K562 (cell line): Measurements from ENCODE around the gene TMEM200A. TPM values are rescaled to one million over a fixed set of nuclear protein-coding genes. Genes with fewer than 3 reads are reported as not detected.

Source experiments
- ATAC-seq: fragments of 200-7000 bp; cut with Tn5 transposase; 3 replicates; pipeline ENCODE4 v1.9.1; 2020; ENCODE audit warnings: moderate library complexity
- BruUV-seq: library from RNA; stranded (reverse); fragments of 400-500 nt; replicated peaks from 2 replicates; lab custom pipeline; 2021; lab: Mats Ljungman, UMichigan
- CTCF ChIA-PET: fragments of 300-600 bp; formaldehyde crosslinking; extraction: SDS; loops from one replicate; lab custom pipeline; 2021; ENCODE audit warnings: low intra/inter-chr PET ratio; lab: Yijun Ruan, JAX
- POLR2A ChIA-PET: fragments of 300-600, 350-650 bp; sonication (Branson Sonifier 250); formaldehyde crosslinking; extraction: SDS; loops from one replicate; lab custom pipeline; 2021; ENCODE audit warnings: antibody characterized with exemption, inconsistent platforms; lab: Yijun Ruan, JAX
- DNase-seq, 4 experiments: peaks; one replicate each; pipeline versions ENCODE4 v3.0.0 to v3.0.0-alpha.2; 2011 to 2018; ENCODE audit warnings: low spot score in 3 of 4, mixed read lengths in 3 of 4; ENCODE audit errors: extremely low read depth in 1 of 4
- FAIRE-seq: peaks from 2 replicates; lab custom pipeline; 2011; peaks lifted over from hg19 to GRCh38; lab: Jason Lieb, UNC
- H2AFZ ChIP-seq: 2 replicates; pipeline ENCODE4 v1.6.0; 2011; ENCODE audit warnings: low read depth, low read length, control low read depth, inconsistent platforms
- H3K27ac ChIP-seq: fragments of 200-600 bp; 3 replicates; pipeline ENCODE4 v1.8.0; 2011; ENCODE audit warnings: low read depth, mild to moderate bottlenecking, control low read depth, inconsistent platforms, low read length, moderate library complexity, mixed read lengths; ENCODE audit errors: extremely low read depth
- H3K27me3 ChIP-seq, 2 experiments: fragments of 300-600 bp in 1 of 2; 2 replicates in 1 of 2; 3 replicates in 1 of 2; pipeline versions ENCODE4 v1.6.0 to v1.8.0; 2011; ENCODE audit warnings: inconsistent platforms in 2 of 2, low read length in 2 of 2, mild to moderate bottlenecking in 1 of 2, mixed read lengths in 1 of 2, moderate library complexity in 1 of 2; ENCODE audit not compliant: control insufficient read depth in 2 of 2, insufficient read depth in 2 of 2
- H3K36me3 ChIP-seq: fragments of 300-600 bp; 3 replicates; pipeline ENCODE4 v1.8.0; 2011; ENCODE audit warnings: mild to moderate bottlenecking, low read length, inconsistent platforms; ENCODE audit not compliant: control insufficient read depth, insufficient read depth
- H3K4me1 ChIP-seq, 2 experiments: fragments of 200-600 bp in 1 of 2; replicated peaks in 1 of 2; 2 replicates in 1 of 2; 3 replicates in 1 of 2; pipeline versions ENCODE4 v1.5.1 to v1.8.0; 2011; ENCODE audit warnings: inconsistent platforms in 2 of 2, low read length in 2 of 2, mild to moderate bottlenecking in 1 of 2, mixed read lengths in 1 of 2, moderate library complexity in 1 of 2; ENCODE audit not compliant: control insufficient read depth in 2 of 2, insufficient read depth in 2 of 2
- H3K4me2 ChIP-seq: 2 replicates; pipeline ENCODE4 v1.6.1; 2011; ENCODE audit warnings: low read length, control low read depth, inconsistent platforms, mixed read lengths; ENCODE audit not compliant: insufficient read depth
- H3K4me3 ChIP-seq: fragments of 200-600 bp; sonication (generic), shearing (Covaris generic); 2 replicates; pipeline ENCODE4 v1.5.1; 2016; ENCODE audit warnings: control low read depth, inconsistent platforms
- H3K79me2 ChIP-seq: fragments of 200-600 bp; 3 replicates; pipeline ENCODE4 v1.8.0; 2011; ENCODE audit warnings: low read length, inconsistent platforms; ENCODE audit not compliant: control insufficient read depth, insufficient read depth
- H3K9ac ChIP-seq, 2 experiments: 2 replicates each; pipeline versions ENCODE4 v1.6.0 to v1.6.1; 2011; ENCODE audit warnings: low read depth in 2 of 2, low read length in 2 of 2, control low read depth in 1 of 2, inconsistent platforms in 1 of 2, mild to moderate bottlenecking in 1 of 2, mixed read lengths in 1 of 2; ENCODE audit not compliant: insufficient read depth in 1 of 2
- H3K9me1 ChIP-seq: one replicate; pipeline ENCODE4 v1.6.0; 2011; ENCODE audit warnings: inconsistent platforms, mild to moderate bottlenecking, low read length, moderate library complexity; ENCODE audit not compliant: control insufficient read depth, insufficient read depth
- H3K9me3 ChIP-seq: replicated peaks from 2 replicates; pipeline ENCODE4 v1.5.1; 2011; ENCODE audit warnings: low read depth, low read length, inconsistent platforms; ENCODE audit not compliant: control insufficient read depth, insufficient read depth
- H4K20me1 ChIP-seq: replicated peaks from 2 replicates; pipeline ENCODE4 v1.6.1; 2011; ENCODE audit warnings: low read length, inconsistent platforms, mixed read lengths; ENCODE audit not compliant: control insufficient read depth, insufficient read depth
- ARID1B ChIP-seq: fragments of 450-650 bp; IDR thresholded peaks from 2 replicates; pipeline ENCODE4 v1.6.1; 2016; ENCODE audit warnings: antibody characterized with exemption, mild to moderate bottlenecking, inconsistent platforms
- CREB3L1 ChIP-seq: fragments of 450-650 bp; IDR thresholded peaks from 2 replicates; pipeline ENCODE4 v1.6.1; 2014; ENCODE audit warnings: low read depth, mild to moderate bottlenecking, moderate library complexity, borderline replicate concordance
- ESRRA ChIP-seq: fragments of 450-650 bp; IDR thresholded peaks from 2 replicates; pipeline ENCODE4 v1.6.1; 2014; ENCODE audit warnings: low read depth, mild to moderate bottlenecking, moderate library complexity, borderline replicate concordance
- FUS ChIP-seq: fragments of 200-400 bp; formaldehyde crosslinking; optimal IDR thresholded peaks from 2 replicates; pipeline ENCODE3; 2017; ENCODE audit warnings: low read depth, low read length
- KAT7 ChIP-seq: sonication (generic); formaldehyde crosslinking; IDR thresholded peaks from 2 replicates; pipeline ENCODE4 v1.8.0; 2022; ENCODE audit warnings: missing genetic modification reagents, mild to moderate bottlenecking, borderline replicate concordance
- KLF1 ChIP-seq: fragments of 450-650 bp; IDR thresholded peaks from 2 replicates; pipeline ENCODE4 v1.6.1; 2016; ENCODE audit warnings: missing genetic modification characterization, missing compliant biosample characterization
- NFYB ChIP-seq: IDR thresholded peaks from 2 replicates; pipeline ENCODE4 v1.6.1; 2011; ENCODE audit warnings: mild to moderate bottlenecking, moderate library complexity; ENCODE audit not compliant: insufficient read length; ENCODE audit errors: extremely low read depth
- PHF20 ChIP-seq: fragments of 450-650 bp; IDR thresholded peaks from 2 replicates; pipeline ENCODE4 v1.6.1; 2018; ENCODE audit not compliant: partially characterized antibody
- PHTF2 ChIP-seq: fragments of 250-450 bp; sonication (Bioruptor Pico); IDR thresholded peaks from 2 replicates; pipeline ENCODE4 v1.5.0; 2021; ENCODE audit warnings: mild to moderate bottlenecking
- RAD21 ChIP-seq, 2 experiments: fragments of 250-450 bp in 1 of 2; fragments of 450-650 bp in 1 of 2; sonication (Bioruptor Pico) in 1 of 2; formaldehyde crosslinking in 1 of 2; IDR thresholded peaks in 1 of 2; conservative IDR thresholded peaks in 1 of 2; 2 replicates each; pipeline versions ENCODE4 v1.4.0 to v1.8.0; 2020 to 2022; ENCODE audit warnings: mild to moderate bottlenecking in 2 of 2, moderate library complexity in 1 of 2
- SMARCA5 ChIP-seq: fragments of 450-650 bp; IDR thresholded peaks from 2 replicates; pipeline ENCODE4 v1.6.1; 2016
- SNRNP70 ChIP-seq: fragments of 200-400 bp; formaldehyde crosslinking; optimal IDR thresholded peaks from 2 replicates; pipeline ENCODE3; 2017; ENCODE audit warnings: low read depth, low read length
- ZNF253 ChIP-seq: fragments of 250-450 bp; sonication (Bioruptor Pico); conservative IDR thresholded peaks from 2 replicates; pipeline ENCODE4 v1.6.1; 2021; ENCODE audit warnings: mild to moderate bottlenecking
- ZNF592 ChIP-seq: fragments of 450-650 bp; IDR thresholded peaks from 2 replicates; pipeline ENCODE4 v1.6.1; 2017; ENCODE audit warnings: antibody characterized with exemption, mild to moderate bottlenecking
- ZNF780A ChIP-seq: fragments of 250-450 bp; sonication (Bioruptor Pico); IDR thresholded peaks from 2 replicates; pipeline ENCODE4 v1.5.0; 2021; ENCODE audit warnings: mild to moderate bottlenecking
- WGBS: fragments of 100-300 bp; shearing (Covaris generic); methylation state at CpG from one replicate; pipeline ENCODE4 v1.1.6; 2016; ENCODE audit warnings: low coverage, mixed read lengths; ENCODE audit not compliant: insufficient coverage; ENCODE audit errors: missing lambda C conversion rate; 5-methylcytosine and 5-hydroxymethylcytosine counted together
- in situ Hi-C: fragments of 300-500 bp; cut with MboI; formaldehyde crosslinking; loops from 4 replicates; pipeline ENCODE4 v1.15.0; 2018; ENCODE audit warnings: inconsistent platforms, mixed read lengths
- intact Hi-C: fragments of 100-400 bp; cut with micrococcal nuclease; formaldehyde crosslinking; loops from 2 replicates; pipeline ENCODE4 v1.14.2; 2022
- polyA plus RNA-seq, 8 experiments: library from polyadenylated mRNA; depleted of rRNA in 4 of 8; stranded (reverse) in 5 of 8; unstranded in 3 of 8; fragments of >200 nt; fragmentation: Nextera tagmentation in 2 of 8; fragmentation: Illumina TruSeq in 1 of 8; extraction: Ambion mirVana in 2 of 8; extraction: Trizol in 1 of 8; gene quantifications; 2 replicates each; pipeline versions ENCODE4 v1.2.1 to v1.2.3, GENCODE V29; 2011 to 2014; ENCODE audit warnings: inconsistent platforms in 1 of 8, missing spikeins in 1 of 8
- total RNA-seq, 7 experiments: library from RNA; depleted of rRNA in 6 of 7; stranded (reverse); fragments of >200 nt in 6 of 7; fragmentation: Illumina TruSeq in 2 of 7; extraction: Trizol in 2 of 7; gene quantifications; 2 replicates each; pipeline versions ENCODE4 v1.2.1 to v1.2.3, GENCODE V29; 2011 to 2021; ENCODE audit warnings: low replicate concordance in 1 of 7
- TF ChIP-seq, protein P1 (sequence below): IDR thresholded peaks from 3 replicates; pipeline ENCODE4 v1.6.1; 2011; ENCODE audit warnings: borderline replicate concordance, mild to moderate bottlenecking; ENCODE audit not compliant: insufficient read length, insufficient read depth

Gene TMEM200A
- total and polyA plus RNA-seq, 9 of the 15 experiments (the other 6 are each of a cell fraction or from before 2014, with no cell fraction given) = 0.04 TPM; not detected in 8

GRCh38 chr6:130452336-130452735, 86.5 kb downstream of the TMEM200A start:
- intact Hi-C loops (no loop called here), in situ Hi-C loops (no loop called here)
- Histone ChIP-seq H3K4me3 (no peak overlapping the region), H3K4me2 (no peak overlapping the region), H3K79me2 (no peaks in the 10 kb centered on the region), H3K9ac (no peak overlapping the region), H3K9me1 (no peaks in the 10 kb centered on the region), H4K20me1 (no peaks in the 10 kb centered on the region), H3K27me3 (no peaks in the 10 kb centered on the region), H3K27ac (no peak overlapping the region), H3K36me3 (no peaks in the 10 kb centered on the region), H3K4me1 (no peaks in the 10 kb centered on the region), H2AFZ (no peak overlapping the region), H3K9me3 (no peaks in the 10 kb centered on the region)
- ATAC-seq (no peak), DNase-seq (no peak), FAIRE-seq (no peak)
- ChIA-PET POLR2A (no interaction called here), CTCF (no interaction called here)
- WGBS = 0% methylated on average over 1 of the region's 1 CpG
- BruUV-seq = no TSS peak
- no peak for TF ChIP-seq PHTF2 (CRISPR knock-in tag)
- TF ChIP-seq SNRNP70 = no peak
- TF ChIP-seq FUS = no peak
- no peak for TF ChIP-seq ARID1B
- no peak for TF ChIP-seq PHF20
- TF ChIP-seq KAT7 = no peak
- TF ChIP-seq NFYB = no peak
- TF ChIP-seq, protein P1, sequence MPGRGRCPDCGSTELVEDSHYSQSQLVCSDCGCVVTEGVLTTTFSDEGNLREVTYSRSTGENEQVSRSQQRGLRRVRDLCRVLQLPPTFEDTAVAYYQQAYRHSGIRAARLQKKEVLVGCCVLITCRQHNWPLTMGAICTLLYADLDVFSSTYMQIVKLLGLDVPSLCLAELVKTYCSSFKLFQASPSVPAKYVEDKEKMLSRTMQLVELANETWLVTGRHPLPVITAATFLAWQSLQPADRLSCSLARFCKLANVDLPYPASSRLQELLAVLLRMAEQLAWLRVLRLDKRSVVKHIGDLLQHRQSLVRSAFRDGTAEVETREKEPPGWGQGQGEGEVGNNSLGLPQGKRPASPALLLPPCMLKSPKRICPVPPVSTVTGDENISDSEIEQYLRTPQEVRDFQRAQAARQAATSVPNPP = no peak
- no peak for TF ChIP-seq CREB3L1
- TF ChIP-seq ZNF253 (CRISPR knock-in tag) = no peak
- TF ChIP-seq ZNF780A (CRISPR knock-in tag) = no peak
- TF ChIP-seq RAD21 (CRISPR knock-in tag; conservative IDR thresholded peaks at IDR 0.05 in 1 of 2, IDR thresholded peaks at IDR 0.05 in 1 of 2) = no peak
- TF ChIP-seq SMARCA5 = no peak
- TF ChIP-seq ZNF592 = no peak
- no peak for TF ChIP-seq KLF1 (tag)
- TF ChIP-seq ESRRA = no peak
